Measurements from ENCODE around the gene ZBTB7C.
A peak's percentile ranks its signal among the peaks of the same experiment; 100 is the strongest.

The ZBTB7C gene

GRCh38 chr18:48317781-48318381 lies 91.3 kb downstream of the ZBTB7C start:
- Histone ChIP-seq H3K9me3 (ENCODE audit: insufficient read depth, low read depth, low read length) (no peaks in the 10 kb centered on the region), H2AFZ (ENCODE audit: low read length) (no peak overlapping the region), H3K4me2 (ENCODE audit: low read depth, low read length, poor library complexity, severe bottlenecking) (no peak overlapping the region), H3K79me2 (ENCODE audit: insufficient read depth, low read length) (no peaks in the 10 kb centered on the region), H3K27me3 (ENCODE audit: insufficient read depth, low read length, poor library complexity, severe bottlenecking) (no peaks in the 10 kb centered on the region), H3K36me3 (ENCODE audit: insufficient read depth, low read length) (no peaks in the 10 kb centered on the region), H3K9me2 (replicated peaks; ENCODE audit: low read depth, low read length) (no peaks in the 10 kb centered on the region), H3F3A (ENCODE audit: low read depth) (peaks cover 5% of the 10 kb centered on the region; the same call in 1 of the 2 replicates), H3K4me3 (ENCODE audit: low read length, poor library complexity, severe bottlenecking) (no peak overlapping the region), H4K20me1 (ENCODE audit: insufficient read depth, low read length, poor library complexity, severe bottlenecking) (no peaks in the 10 kb centered on the region), H3K9ac (ENCODE audit: low read depth, low read length, poor library complexity, severe bottlenecking) (no peak overlapping the region), H3K4me1 (ENCODE audit: insufficient read depth, low read length, poor library complexity, severe bottlenecking) (peaks cover 22% of the 10 kb centered on the region)
- TF ChIP-seq, protein P1, sequence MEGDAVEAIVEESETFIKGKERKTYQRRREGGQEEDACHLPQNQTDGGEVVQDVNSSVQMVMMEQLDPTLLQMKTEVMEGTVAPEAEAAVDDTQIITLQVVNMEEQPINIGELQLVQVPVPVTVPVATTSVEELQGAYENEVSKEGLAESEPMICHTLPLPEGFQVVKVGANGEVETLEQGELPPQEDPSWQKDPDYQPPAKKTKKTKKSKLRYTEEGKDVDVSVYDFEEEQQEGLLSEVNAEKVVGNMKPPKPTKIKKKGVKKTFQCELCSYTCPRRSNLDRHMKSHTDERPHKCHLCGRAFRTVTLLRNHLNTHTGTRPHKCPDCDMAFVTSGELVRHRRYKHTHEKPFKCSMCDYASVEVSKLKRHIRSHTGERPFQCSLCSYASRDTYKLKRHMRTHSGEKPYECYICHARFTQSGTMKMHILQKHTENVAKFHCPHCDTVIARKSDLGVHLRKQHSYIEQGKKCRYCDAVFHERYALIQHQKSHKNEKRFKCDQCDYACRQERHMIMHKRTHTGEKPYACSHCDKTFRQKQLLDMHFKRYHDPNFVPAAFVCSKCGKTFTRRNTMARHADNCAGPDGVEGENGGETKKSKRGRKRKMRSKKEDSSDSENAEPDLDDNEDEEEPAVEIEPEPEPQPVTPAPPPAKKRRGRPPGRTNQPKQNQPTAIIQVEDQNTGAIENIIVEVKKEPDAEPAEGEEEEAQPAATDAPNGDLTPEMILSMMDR (conservative IDR thresholded peaks at IDR 0.05; ENCODE audit: low read length), result peak; percentile 66
- TF ChIP-seq EZH2phosphoT487 (IDR thresholded peaks at IDR 0.05; ENCODE audit: borderline replicate concordance), result no peak

GRCh38 chr18:48316177-48316576 lies 93.0 kb downstream of the ZBTB7C start:
- H3F3A ChIP-seq (ENCODE audit: low read depth), result peaks cover 5% of the 10 kb centered on the region; the same call in 1 of the 2 replicates
- H3K4me1 ChIP-seq (ENCODE audit: insufficient read depth, low read length, poor library complexity, severe bottlenecking), result peaks cover 21% of the 10 kb centered on the region
- no peak overlapping the region for H3K9ac ChIP-seq (ENCODE audit: low read depth, low read length, poor library complexity, severe bottlenecking)
- no peak for TF ChIP-seq EZH2phosphoT487 (IDR thresholded peaks at IDR 0.05; ENCODE audit: borderline replicate concordance)
- TF ChIP-seq, protein P1 (conservative IDR thresholded peaks at IDR 0.05; ENCODE audit: low read length), result no peak
- no peak overlapping the region for H3K4me2 ChIP-seq (ENCODE audit: low read depth, low read length, poor library complexity, severe bottlenecking)
- no peaks in the 10 kb centered on the region for H3K27me3 ChIP-seq (ENCODE audit: insufficient read depth, low read length, poor library complexity, severe bottlenecking)
- H3K36me3 ChIP-seq (ENCODE audit: insufficient read depth, low read length), result no peaks in the 10 kb centered on the region
- no peak overlapping the region for H3K4me3 ChIP-seq (ENCODE audit: low read length, poor library complexity, severe bottlenecking)
- H3K9me3 ChIP-seq (ENCODE audit: insufficient read depth, low read depth, low read length), result no peaks in the 10 kb centered on the region
- no peaks in the 10 kb centered on the region for H4K20me1 ChIP-seq (ENCODE audit: insufficient read depth, low read length, poor library complexity, severe bottlenecking)
- no peak overlapping the region for H2AFZ ChIP-seq (ENCODE audit: low read length)
- no peaks in the 10 kb centered on the region for H3K79me2 ChIP-seq (ENCODE audit: insufficient read depth, low read length)
- H3K9me2 ChIP-seq (replicated peaks; ENCODE audit: low read depth, low read length), result no peaks in the 10 kb centered on the region

DNA sequence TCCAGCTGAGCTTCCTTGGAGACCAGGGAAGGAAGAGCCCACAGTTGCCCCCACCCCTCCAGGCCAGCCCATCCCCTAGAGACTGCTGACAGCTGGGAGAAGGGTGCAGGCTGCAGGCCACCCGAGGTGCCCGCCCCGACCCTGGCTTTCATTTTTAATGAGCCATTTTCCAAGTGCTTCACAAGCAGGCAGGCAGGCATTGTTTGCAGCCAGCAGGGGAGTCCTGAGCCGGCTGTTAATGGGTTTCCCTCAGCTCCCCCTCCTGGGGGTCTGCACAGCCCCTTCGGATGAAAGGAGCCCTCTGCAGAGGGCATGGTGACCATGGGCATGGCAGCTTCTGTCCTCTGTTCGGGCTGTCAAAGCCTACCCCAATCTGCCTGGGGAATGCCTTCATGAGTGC lies 94.5 kb downstream of the ZBTB7C start:
- peaks cover 7% of the 10 kb centered on the region for H3K4me1 ChIP-seq (ENCODE audit: insufficient read depth, low read length, poor library complexity, severe bottlenecking)
- no peak overlapping the region for H3K9ac ChIP-seq (ENCODE audit: low read depth, low read length, poor library complexity, severe bottlenecking)
- TF ChIP-seq, protein P1 (conservative IDR thresholded peaks at IDR 0.05; ENCODE audit: low read length), result no peak
- no peak for TF ChIP-seq EZH2phosphoT487 (IDR thresholded peaks at IDR 0.05; ENCODE audit: borderline replicate concordance)
- no peaks in the 10 kb centered on the region for H3K27me3 ChIP-seq (ENCODE audit: insufficient read depth, low read length, poor library complexity, severe bottlenecking)
- no peaks in the 10 kb centered on the region for H3K9me2 ChIP-seq (replicated peaks; ENCODE audit: low read depth, low read length)
- no peak overlapping the region for H3K4me3 ChIP-seq (ENCODE audit: low read length, poor library complexity, severe bottlenecking)
- peaks cover 1% of the 10 kb centered on the region; the same call in 1 of the 2 replicates for H3F3A ChIP-seq (ENCODE audit: low read depth)
- no peak overlapping the region for H3K4me2 ChIP-seq (ENCODE audit: low read depth, low read length, poor library complexity, severe bottlenecking)
- no peaks in the 10 kb centered on the region for H3K79me2 ChIP-seq (ENCODE audit: insufficient read depth, low read length)
- no peaks in the 10 kb centered on the region for H4K20me1 ChIP-seq (ENCODE audit: insufficient read depth, low read length, poor library complexity, severe bottlenecking)
- H3K36me3 ChIP-seq (ENCODE audit: insufficient read depth, low read length), result no peaks in the 10 kb centered on the region
- H3K9me3 ChIP-seq (ENCODE audit: insufficient read depth, low read depth, low read length), result no peaks in the 10 kb centered on the region
- no peak overlapping the region for H2AFZ ChIP-seq (ENCODE audit: low read length)

Data from Loucy (cell line).